IPS-18c (cell line): Measurements from ENCODE around the gene SLC19A1.
"Not testable (repeated sequence)": the region's sequence is repeated elsewhere in the genome, so short reads cannot be mapped to it uniquely, and the experiment has no call there.

ENCODE experiments used
- H3K4me3 ChIP-seq: 2 replicates; pipeline ENCODE4 v1.7.0; 2013; ENCODE audit warnings: low read depth, mild to moderate bottlenecking, low read length, moderate library complexity; ENCODE audit not compliant: insufficient read depth
- H3K9me3 ChIP-seq: one replicate; pipeline ENCODE4 v1.6.1; 2013; ENCODE audit warnings: mild to moderate bottlenecking, low read length, moderate library complexity; ENCODE audit not compliant: control insufficient read depth, insufficient read depth

The SLC19A1 gene

DNA sequence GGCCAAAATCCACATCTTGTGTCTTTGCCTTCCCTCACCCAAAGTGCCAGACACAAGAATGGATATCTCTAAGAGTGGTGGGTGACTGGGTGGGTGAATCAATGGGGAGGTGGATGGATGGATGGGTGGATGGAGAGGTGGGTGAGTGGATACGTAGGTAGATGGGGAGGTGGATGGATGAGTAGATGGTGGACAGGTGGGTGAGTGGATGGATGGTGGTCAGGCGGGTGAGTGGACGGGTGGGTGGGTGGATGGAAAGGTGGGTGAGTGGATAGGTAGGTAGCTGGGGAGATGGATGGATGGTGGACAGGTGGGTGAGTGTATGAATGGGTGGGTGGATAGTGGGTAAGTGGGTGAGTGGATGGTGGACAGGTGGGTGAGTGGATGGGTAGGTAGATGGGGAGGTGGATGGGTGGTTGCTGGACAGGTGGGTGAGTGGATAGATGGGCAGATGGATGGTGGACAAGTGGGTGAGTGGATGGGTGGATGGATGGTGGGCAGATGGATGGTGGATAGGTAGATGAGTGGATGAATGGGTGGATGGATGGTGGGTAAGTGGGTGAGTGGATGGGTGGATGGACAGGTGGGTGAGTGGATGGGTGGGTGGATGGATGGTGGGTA, 34.2 kb downstream of the SLC19A1 start:
- H3K9me3 ChIP-seq, result no peaks in the 10 kb centered on the region
- H3K4me3 ChIP-seq, result no peak overlapping the region

- H3K4me3 ChIP-seq, result no peak overlapping the region
- H3K9me3 ChIP-seq, result no peaks in the 10 kb centered on the region
Observed at GRCh38 chr21:45507523-45507875, 34.7 kb downstream of the SLC19A1 start.

GRCh38 chr21:45506836-45507522, 35.3 kb downstream of the SLC19A1 start:
- H3K9me3 ChIP-seq, result no peaks in the 10 kb centered on the region
- no peak overlapping the region for H3K4me3 ChIP-seq

GRCh38 chr21:45506241-45506817, 35.9 kb downstream of the SLC19A1 start:
- no peak overlapping the region for H3K4me3 ChIP-seq
- no peaks in the 10 kb centered on the region for H3K9me3 ChIP-seq

DNA sequence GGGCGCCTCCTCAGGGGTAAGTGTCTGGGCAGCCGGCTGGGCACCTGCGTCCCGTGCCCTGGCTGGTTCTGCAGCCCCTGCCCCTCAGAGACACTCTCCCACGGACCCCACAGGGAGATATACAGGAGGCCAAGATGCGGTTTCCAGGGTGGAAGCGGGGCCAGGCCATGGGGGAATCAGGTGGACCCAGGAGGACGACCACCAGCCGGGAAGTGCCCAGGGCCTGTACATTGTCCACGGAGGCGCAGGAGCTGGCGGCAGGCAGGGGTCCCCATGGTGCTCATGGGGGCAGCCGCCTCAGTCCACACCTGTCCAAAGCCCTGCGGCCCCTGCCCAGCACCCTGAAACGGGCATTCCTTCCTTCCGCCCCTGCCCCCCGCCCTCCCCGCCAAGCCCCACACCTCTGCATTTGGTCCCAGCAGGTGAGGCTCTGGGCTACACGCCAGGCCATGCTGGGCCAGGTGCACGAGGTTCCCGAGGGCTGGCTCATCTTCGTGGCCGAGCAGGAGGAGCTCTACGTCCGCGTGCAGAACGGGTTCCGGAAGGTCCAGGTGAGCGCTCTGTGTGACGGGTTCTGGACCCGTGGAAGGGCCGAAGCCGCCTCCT, 36.7 kb downstream of the SLC19A1 start:
- no peaks in the 10 kb centered on the region for H3K9me3 ChIP-seq
- no peak overlapping the region for H3K4me3 ChIP-seq

- no peaks in the 10 kb centered on the region for H3K9me3 ChIP-seq
Observed at GRCh38 chr21:45504516-45505415, 37.5 kb downstream of the SLC19A1 start.

DNA sequence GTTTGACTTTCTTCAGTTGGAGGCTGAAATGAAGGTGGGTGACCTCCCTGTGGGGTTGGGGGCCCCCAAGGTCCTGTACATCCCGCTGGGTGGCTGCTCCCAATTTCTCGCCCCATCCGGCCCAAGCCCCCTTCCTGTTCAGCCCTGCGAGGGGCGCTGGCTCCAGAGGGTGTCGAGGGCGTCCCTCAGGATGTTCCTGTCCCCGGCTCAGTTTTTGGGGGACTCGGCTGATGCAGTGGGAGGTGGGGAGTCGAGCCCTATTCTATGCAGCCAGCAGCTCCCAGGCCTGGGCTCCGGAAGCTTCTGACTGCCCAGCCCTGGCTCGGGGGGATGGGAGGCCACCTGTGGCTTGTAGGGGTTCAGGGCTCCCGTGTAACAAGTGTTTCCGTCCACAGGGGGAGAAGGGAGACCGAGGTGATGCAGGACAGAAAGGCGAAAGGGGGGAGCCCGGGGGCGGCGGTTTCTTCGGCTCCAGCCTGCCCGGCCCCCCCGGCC, 38.2 kb downstream of the SLC19A1 start:
- H3K4me3 ChIP-seq, result no peak overlapping the region
- H3K9me3 ChIP-seq, result no peaks in the 10 kb centered on the region

More at GRCh38 chr21:45504516-45505415, 37.5 kb downstream of the SLC19A1 start:
- H3K4me3 ChIP-seq, result no peak overlapping the region

DNA sequence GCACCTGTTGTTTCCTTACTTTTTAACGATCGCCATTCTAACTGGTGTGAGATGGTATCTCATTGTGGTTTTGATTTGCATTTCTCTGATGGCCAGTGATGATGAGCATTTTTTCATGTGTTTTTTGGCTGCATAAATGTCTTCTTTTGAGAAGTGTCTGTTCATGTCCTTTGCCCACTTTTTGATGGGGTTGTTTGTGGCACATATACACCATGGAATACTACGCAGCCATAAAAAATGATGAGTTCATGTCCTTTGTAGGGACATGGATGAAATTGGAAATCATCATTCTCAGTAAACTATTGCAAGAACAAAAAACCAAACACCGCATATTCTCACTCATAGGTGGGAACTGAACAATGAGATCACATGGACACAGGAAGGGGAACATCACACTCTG, 39.0 kb downstream of the SLC19A1 start:
- not testable (repeated sequence) for H3K4me3 ChIP-seq, H3K9me3 ChIP-seq

- Histone ChIP-seq H3K4me3 (no peak overlapping the region), H3K9me3 (no peaks in the 10 kb centered on the region)
Observed at GRCh38 chr21:45502600-45502999, 39.6 kb downstream of the SLC19A1 start.

DNA sequence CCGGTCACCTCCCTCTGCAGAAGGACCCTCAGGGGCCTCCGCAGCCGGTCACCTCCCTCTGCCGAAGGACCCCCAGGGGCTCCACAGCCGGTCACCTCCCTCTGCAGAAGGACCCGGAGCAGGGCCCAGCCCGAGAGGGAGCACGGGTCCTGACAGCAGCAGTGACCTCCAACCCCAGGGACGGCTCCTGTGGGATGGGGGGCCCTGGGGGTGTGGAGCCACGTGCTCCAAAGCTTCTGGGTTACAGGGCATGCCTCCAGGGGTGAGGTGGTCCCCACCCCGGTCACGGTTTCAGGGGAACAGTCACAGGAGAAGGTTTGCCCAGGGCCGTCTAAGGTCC, 40.3 kb downstream of the SLC19A1 start:
- Histone ChIP-seq H3K9me3 (no peaks in the 10 kb centered on the region), H3K4me3 (no peak overlapping the region)

DNA sequence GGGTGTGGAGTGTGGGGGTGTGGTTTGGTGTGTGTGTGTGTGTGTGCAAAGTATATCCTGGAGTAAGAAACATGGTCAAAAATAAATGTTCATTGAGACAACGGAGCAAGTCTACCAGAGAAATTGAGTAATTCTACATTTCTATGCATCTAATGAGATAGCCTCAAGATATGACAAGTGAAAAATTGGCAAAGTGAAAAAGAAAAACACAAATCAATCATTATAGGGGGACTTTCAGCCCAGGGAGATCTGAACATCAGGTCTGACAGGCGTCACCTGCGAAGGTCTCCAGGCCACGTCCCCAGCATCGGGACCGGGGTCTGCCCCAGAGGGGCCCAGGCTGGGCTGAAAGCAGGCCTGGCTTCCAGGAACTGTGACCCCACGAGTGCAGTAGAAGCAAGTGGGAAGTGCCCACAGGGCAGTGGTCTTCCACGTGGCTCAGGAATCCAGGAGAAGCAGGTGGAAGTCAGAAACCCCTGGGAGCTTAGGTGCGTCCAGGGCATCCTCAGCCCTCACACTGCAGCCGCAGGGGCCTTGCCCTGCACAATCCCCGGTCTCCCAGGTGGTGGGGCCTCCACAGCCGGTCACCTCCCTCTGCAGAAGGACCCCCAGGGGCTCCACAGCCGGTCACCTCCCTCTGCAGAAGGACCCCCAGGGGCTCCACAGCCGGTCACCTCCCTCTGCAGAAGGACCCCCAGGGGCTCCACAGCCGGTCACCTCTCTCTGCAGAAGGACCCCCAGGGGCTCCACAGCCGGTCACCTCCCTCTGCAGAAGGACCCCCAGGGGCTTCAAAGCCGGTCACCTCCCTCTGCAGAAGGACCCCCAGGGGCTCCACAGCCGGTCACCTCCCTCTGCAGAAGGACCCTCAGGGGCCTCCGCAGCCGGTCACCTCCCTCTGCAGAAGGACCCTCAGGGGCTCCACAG, 40.9 kb downstream of the SLC19A1 start:
- not testable (repeated sequence) for H3K4me3 ChIP-seq, H3K9me3 ChIP-seq

DNA sequence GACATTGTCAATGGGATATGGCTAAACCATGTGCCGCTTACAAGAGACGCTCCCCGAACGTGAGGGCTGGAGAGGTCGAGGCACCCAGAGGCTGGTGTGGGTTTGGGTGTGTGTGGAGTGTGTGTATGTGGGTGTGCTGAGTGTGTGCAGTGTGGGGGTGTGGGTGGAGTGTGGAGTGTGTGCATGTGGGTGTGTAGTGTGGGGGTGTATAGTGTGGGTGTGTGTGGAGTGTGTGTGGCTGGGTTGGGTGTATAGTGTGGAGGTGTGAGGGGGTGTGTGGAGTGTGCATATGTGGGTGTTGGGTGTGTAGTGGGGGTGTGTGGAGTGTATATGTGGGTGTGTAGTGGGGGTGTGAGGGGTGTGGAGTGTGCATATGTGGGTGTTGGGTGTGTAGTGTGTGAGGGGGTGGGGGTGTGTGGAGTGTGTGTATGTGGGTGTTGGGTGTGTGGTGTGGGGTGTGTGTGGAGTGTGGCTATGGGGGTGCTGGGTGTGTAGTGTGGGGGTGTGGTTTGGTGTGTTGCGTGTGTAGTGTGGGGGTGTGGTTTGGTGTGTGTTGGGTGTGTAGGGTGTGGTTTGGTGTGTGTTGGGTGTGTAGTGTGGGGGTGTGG, 42.2 kb downstream of the SLC19A1 start:
- H3K4me3 ChIP-seq, result no peak overlapping the region
- H3K9me3 ChIP-seq, result no peaks in the 10 kb centered on the region

- no peak overlapping the region for H3K4me3 ChIP-seq
- H3K9me3 ChIP-seq, result no peaks in the 10 kb centered on the region
Observed at GRCh38 chr21:45499201-45499750, 43.0 kb downstream of the SLC19A1 start.

DNA sequence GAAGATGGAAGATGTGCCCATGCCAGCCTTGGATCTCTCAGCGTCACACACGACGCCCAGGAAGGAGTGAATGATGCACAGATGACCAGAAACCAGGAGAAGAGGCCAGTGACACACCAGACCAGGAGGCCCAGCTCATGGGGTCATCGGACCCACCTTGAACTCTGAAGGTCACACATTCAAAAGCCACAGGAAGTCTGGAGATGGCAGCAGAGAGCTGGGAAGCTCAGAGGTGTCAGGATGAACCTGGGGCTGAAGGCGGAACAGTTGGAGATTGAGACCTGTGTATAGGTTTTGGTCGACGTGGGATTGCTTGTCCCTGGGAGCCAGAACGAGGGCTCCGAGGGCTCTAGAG, 43.6 kb downstream of the SLC19A1 start:
- no peak overlapping the region for H3K4me3 ChIP-seq
- H3K9me3 ChIP-seq, result no peaks in the 10 kb centered on the region

DNA sequence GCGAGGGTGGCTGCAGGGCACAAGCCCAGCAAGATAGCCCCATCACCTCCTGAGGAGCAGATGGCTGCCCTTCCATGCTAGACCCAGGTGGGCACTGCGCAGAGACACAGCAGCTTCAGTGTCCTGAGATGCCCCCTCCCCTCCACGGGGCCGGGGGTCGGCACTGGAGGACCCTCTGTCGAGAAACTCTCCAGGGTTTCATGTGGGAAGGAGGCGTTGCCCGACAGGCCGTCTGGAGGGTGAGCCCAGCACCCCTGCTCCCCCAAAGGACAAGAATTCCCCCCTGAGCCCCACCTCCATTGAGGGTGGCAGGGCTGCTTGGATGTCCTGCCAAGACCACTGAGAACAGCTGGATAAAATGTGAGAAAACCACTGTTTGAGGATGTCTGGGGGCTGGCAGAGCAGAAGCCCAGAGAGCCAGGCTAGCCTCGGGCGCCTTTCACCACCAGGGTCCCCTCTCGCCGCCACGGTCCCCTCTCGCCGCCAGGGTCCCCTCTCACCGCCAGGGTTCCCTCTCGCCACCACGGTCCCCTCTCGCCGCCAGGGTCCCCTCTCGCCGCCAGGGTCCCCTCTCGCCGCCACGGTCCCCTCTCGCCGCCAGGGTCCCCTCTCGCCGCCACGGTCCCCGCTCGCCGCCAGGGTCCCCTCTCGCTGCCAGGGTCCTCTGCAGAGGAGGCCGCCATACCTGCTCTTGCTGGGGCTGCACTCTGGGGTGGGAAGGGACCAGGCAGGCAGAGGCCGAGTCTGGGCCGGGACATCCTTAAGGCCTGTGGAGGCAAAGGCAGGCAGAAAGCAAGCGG, 44.2 kb downstream of the SLC19A1 start:
- Histone ChIP-seq H3K4me3 (no peak overlapping the region), H3K9me3 (no peaks in the 10 kb centered on the region)
